ENCODE results near the gene SALL2. TPM values are rescaled to one million over a fixed set of nuclear protein-coding genes. Genes with fewer than 3 reads are reported as not detected.

Gene SALL2
- polyA plus RNA-seq, 1 of the 3 experiments (the other 2 are of a cell fraction), result 9.1 TPM

DNA sequence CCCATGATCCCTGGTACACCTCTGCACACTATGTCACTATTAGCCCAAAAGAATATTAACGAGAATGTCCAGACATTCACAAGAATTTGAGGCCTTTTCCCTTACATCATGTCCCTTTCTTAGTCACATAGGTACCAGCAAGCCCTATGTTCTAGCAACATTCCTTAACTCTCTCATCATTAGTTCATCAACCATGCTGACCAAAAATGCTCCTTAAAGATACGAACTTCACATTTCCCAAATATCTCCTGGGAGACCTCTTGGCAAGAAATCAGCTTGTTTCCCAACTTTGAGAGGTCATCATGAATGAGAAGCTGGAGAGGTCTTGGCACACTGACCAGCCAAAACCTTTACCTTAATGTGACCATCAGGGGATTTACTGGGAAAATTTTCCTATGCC, 4.6 kb downstream of the SALL2 start:
- H3K9me3 ChIP-seq, result no peaks in the 10 kb centered on the region
- H3K9me2 ChIP-seq, result no peaks in the 10 kb centered on the region
- no peak overlapping the region for H2AFZ ChIP-seq (ENCODE audit: low read depth)
- WGBS (ENCODE audit: low lambda C conversion rate), result 85% methylated on average over 2 of the region's 2 CpGs
- POLR2A ChIA-PET, result no interaction called here
- peaks cover 0 to 5% of the 10 kb centered on the region in 2 experiments for H3K36me3 ChIP-seq (replicated peaks in 1 of 2; ENCODE audit: control insufficient read depth in 1 of 2, insufficient read depth in 2 of 2, low read length in 1 of 2)
- no peak overlapping the region for H3K4me2 ChIP-seq
- H3F3A ChIP-seq (replicated peaks; ENCODE audit: insufficient read depth), result no peaks in the 10 kb centered on the region
- H3K27ac ChIP-seq (ENCODE audit: low read depth in 2 of 2, low read length in 1 of 2), result no peak overlapping the region
- H3K4me3 ChIP-seq (ENCODE audit: low read depth in 2 of 2, low read length in 1 of 2), result no peak overlapping the region
- CTCF ChIA-PET, result interaction anchor here (2.9 kb wide), 1 partner anchor 23 kb away, joined by 15 read pairs; no protein-coding TSS in a partner anchor
- peaks cover 0 to 10% of the 10 kb centered on the region in 2 experiments; a peak in 1 of 4 replicates for H3K4me1 ChIP-seq (ENCODE audit: control insufficient read depth in 1 of 2, insufficient read depth in 2 of 2, low read depth in 1 of 2, low read length in 1 of 2)
- no peaks in the 10 kb centered on the region; the same call in 1 of the 2 replicates for H3K79me2 ChIP-seq (ENCODE audit: insufficient read depth)
- DNase-seq, result no peak
- TF ChIP-seq PBX3 (IDR thresholded peaks at IDR 0.05) (no peak), MXI1 (IDR thresholded peaks at IDR 0.05; ENCODE audit: low read depth, low read length) (no peak), GATA2 (CRISPR knock-in tag; IDR thresholded peaks at IDR 0.05) (no peak), EP300 (IDR thresholded peaks at IDR 0.05; ENCODE audit: borderline replicate concordance in 1 of 2, low read depth in 1 of 2, low read length in 1 of 2) (no peak), RXRA (IDR thresholded peaks at IDR 0.05; ENCODE audit: borderline replicate concordance, low read depth) (no peak), FOSL2 (IDR thresholded peaks at IDR 0.05; ENCODE audit: borderline replicate concordance, low read depth) (no peak), USF2 (IDR thresholded peaks at IDR 0.05; ENCODE audit: borderline replicate concordance, low read depth, low read length) (no peak)
- TF ChIP-seq, protein P1, sequence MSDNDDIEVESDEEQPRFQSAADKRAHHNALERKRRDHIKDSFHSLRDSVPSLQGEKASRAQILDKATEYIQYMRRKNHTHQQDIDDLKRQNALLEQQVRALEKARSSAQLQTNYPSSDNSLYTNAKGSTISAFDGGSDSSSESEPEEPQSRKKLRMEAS (IDR thresholded peaks at IDR 0.05; ENCODE audit: low read depth), result no peak
- H3K9ac ChIP-seq, result no peak overlapping the region
- H4K20me1 ChIP-seq (ENCODE audit: insufficient read depth), result no peaks in the 10 kb centered on the region
- no peaks in the 10 kb centered on the region for H3K27me3 ChIP-seq (ENCODE audit: insufficient read depth)

DNA sequence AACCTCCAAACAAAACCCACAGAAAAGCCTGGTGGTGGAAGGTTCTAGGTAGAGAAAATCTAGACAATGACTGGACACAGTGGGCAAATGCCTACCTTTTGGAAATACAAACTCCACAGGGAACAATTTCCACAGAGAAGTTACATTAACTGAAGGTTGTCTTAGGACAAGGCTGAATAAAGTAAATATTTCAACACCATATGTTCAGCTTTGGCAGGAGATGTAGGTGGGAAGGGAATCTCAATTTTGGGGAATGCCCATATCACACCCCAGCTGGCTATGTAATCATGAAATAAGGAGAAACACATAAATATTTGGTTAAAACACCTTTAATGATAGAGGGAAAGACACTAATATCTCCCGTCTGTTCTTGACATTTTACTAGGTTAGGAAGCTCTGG, 5.4 kb downstream of the SALL2 start:
- POLR2A ChIA-PET, result interaction anchor here (1.3 kb wide), 1 partner anchor 10 kb away, joined by 5 read pairs; the partner anchor contains the start of gene METTL3
- DNase-seq, result no peak
- no peak for TF ChIP-seq ELF1 (IDR thresholded peaks at IDR 0.05)
- no peak for TF ChIP-seq NRF1 (IDR thresholded peaks at IDR 0.05; ENCODE audit: low read depth, low read length)
- no peak for TF ChIP-seq POLR2AphosphoS5 (IDR thresholded peaks at IDR 0.05; ENCODE audit: low read depth, low read length)
- TF ChIP-seq USF2 (IDR thresholded peaks at IDR 0.05; ENCODE audit: borderline replicate concordance, low read depth, low read length), result no peak
- TF ChIP-seq RXRA (IDR thresholded peaks at IDR 0.05; ENCODE audit: borderline replicate concordance, low read depth), result no peak
- no peak for TF ChIP-seq TCF12 (IDR thresholded peaks at IDR 0.05)
- no peak for TF ChIP-seq TAF1 (IDR thresholded peaks at IDR 0.05; ENCODE audit: borderline replicate concordance, low read depth, low read length)
- no peak for TF ChIP-seq REST (IDR thresholded peaks at IDR 0.05; ENCODE audit: low read depth, low read length)
- no peak for TF ChIP-seq TEAD4 (IDR thresholded peaks at IDR 0.05; ENCODE audit: borderline replicate concordance, insufficient read depth)
- TF ChIP-seq MEF2A (IDR thresholded peaks at IDR 0.05; ENCODE audit: borderline replicate concordance, low read depth), result no peak
- TF ChIP-seq PBX3 (IDR thresholded peaks at IDR 0.05), result no peak
- TF ChIP-seq EZH2phosphoT487 (IDR thresholded peaks at IDR 0.05; ENCODE audit: borderline replicate concordance, low read depth), result no peak

More for the DNA sequence above, 5.4 kb downstream of the SALL2 start:
- Histone ChIP-seq H3K36me3 (replicated peaks in 1 of 2; ENCODE audit: control insufficient read depth in 1 of 2, insufficient read depth in 2 of 2, low read length in 1 of 2) (peaks cover 0 to 5% of the 10 kb centered on the region in 2 experiments), H3K27me3 (ENCODE audit: insufficient read depth) (no peaks in the 10 kb centered on the region), H3K4me3 (ENCODE audit: low read depth in 2 of 2, low read length in 1 of 2) (no peak overlapping the region), H3K9me3 (no peaks in the 10 kb centered on the region), H3K4me2 (no peak overlapping the region), H3K9me2 (no peaks in the 10 kb centered on the region), H3K27ac (ENCODE audit: low read depth in 2 of 2, low read length in 1 of 2) (no peak overlapping the region), H3K79me2 (ENCODE audit: insufficient read depth) (no peaks in the 10 kb centered on the region; the same call in 1 of the 2 replicates), H3K4me1 (ENCODE audit: control insufficient read depth in 1 of 2, insufficient read depth in 2 of 2, low read depth in 1 of 2, low read length in 1 of 2) (peaks cover 0 to 8% of the 10 kb centered on the region in 2 experiments; a peak in 1 of 4 replicates), H3K9ac (no peak overlapping the region), H3F3A (replicated peaks; ENCODE audit: insufficient read depth) (no peaks in the 10 kb centered on the region), H4K20me1 (ENCODE audit: insufficient read depth) (no peaks in the 10 kb centered on the region), H2AFZ (ENCODE audit: low read depth) (no peak overlapping the region)
- CTCF ChIA-PET, result interaction anchor here (2.9 kb wide), 1 partner anchor 22 kb away, joined by 15 read pairs; no protein-coding TSS in a partner anchor
- WGBS (ENCODE audit: low lambda C conversion rate), result 88% methylated on average over 1 of the region's 1 CpG

All from SK-N-SH (cell line).